Esophagus squamous epithelium (tissue), 4 donors: ENCODE measurements around the gene SPECC1.

Experiments
- POLR2A ChIP-seq, 4 donors: fragments of 450-650 bp; IDR thresholded peaks; one replicate each; pipeline ENCODE4 v1.6.1; 2017; ENCODE audit warnings: antibody characterized with exemption in 4 of 4, mild to moderate bottlenecking in 4 of 4, moderate library complexity in 3 of 4
- TF ChIP-seq, protein P1 (sequence below), 6 experiments: fragments of 450-650 bp in 4 of 6; fragments of 200-600 bp in 2 of 6; sonication (generic) in 2 of 6; IDR thresholded peaks; one replicate each; pipeline ENCODE4 v1.5.1; 2016 to 2019; ENCODE audit warnings: antibody characterized with exemption in 6 of 6, mild to moderate bottlenecking in 4 of 6, moderate library complexity in 4 of 6

DNA sequence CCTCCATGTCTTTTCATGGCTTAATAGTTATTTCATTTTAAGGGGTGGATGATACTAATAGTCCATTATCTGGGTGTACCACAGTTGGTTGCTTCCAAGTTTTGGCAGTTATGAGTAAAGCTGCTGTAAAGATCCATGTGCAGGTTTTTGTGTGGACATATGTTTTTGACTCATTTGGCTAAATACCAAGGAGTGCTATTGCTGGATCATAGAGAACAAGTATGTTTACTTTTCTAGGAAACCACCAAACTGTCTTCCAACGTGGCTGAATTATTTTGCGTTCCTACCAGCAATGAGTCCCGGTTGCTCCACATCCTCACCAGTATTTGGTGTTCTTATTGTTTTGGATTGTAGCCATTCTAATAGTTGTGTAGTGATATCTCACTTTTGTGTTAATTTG is 181.9 kb downstream of the SPECC1 start:
- TF ChIP-seq, protein P1, sequence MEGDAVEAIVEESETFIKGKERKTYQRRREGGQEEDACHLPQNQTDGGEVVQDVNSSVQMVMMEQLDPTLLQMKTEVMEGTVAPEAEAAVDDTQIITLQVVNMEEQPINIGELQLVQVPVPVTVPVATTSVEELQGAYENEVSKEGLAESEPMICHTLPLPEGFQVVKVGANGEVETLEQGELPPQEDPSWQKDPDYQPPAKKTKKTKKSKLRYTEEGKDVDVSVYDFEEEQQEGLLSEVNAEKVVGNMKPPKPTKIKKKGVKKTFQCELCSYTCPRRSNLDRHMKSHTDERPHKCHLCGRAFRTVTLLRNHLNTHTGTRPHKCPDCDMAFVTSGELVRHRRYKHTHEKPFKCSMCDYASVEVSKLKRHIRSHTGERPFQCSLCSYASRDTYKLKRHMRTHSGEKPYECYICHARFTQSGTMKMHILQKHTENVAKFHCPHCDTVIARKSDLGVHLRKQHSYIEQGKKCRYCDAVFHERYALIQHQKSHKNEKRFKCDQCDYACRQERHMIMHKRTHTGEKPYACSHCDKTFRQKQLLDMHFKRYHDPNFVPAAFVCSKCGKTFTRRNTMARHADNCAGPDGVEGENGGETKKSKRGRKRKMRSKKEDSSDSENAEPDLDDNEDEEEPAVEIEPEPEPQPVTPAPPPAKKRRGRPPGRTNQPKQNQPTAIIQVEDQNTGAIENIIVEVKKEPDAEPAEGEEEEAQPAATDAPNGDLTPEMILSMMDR (IDR thresholded peaks at IDR 0.05), result no peak
- no peak for TF ChIP-seq POLR2A (IDR thresholded peaks at IDR 0.05)
